MM.1S (cell line): ENCODE results near the gene PHOX2A.

Source experiments
- DNase-seq: peaks from one replicate; pipeline ENCODE4 v3.0.0-alpha.2; 2015
- H2AFZ ChIP-seq: fragments of 300-600 bp; sonication (generic); 2 replicates; pipeline ENCODE4 v1.6.0; 2016; ENCODE audit warnings: antibody characterized with exemption, low read length
- H3F3A ChIP-seq: fragments of 300-600 bp; sonication (generic); 2 replicates; pipeline ENCODE4 v1.6.1; 2016; ENCODE audit warnings: mild to moderate bottlenecking, antibody characterized with exemption, low read length, moderate library complexity, mixed read lengths; ENCODE audit not compliant: insufficient read depth
- H3K27ac ChIP-seq: fragments of 300-600 bp; sonication (generic); 2 replicates; pipeline ENCODE4 v1.5.1; 2016; ENCODE audit warnings: mild to moderate bottlenecking, low read length
- H3K27me3 ChIP-seq: fragments of 300-600 bp; sonication (generic); replicated peaks from 2 replicates; pipeline ENCODE4 v1.6.0; 2016; ENCODE audit warnings: low read length; ENCODE audit not compliant: insufficient read depth
- H3K36me3 ChIP-seq: fragments of 300-600 bp; sonication (generic); replicated peaks from 2 replicates; pipeline ENCODE4 v1.6.1; 2016; ENCODE audit warnings: mild to moderate bottlenecking, low read length, mixed read lengths; ENCODE audit not compliant: insufficient read depth
- H3K4me1 ChIP-seq: fragments of 300-600 bp; sonication (generic); 2 replicates; pipeline ENCODE4 v1.6.1; 2016; ENCODE audit warnings: low read length, mixed read lengths
- H3K4me2 ChIP-seq: fragments of 300-600 bp; sonication (generic); 2 replicates; pipeline ENCODE4 v1.6.0; 2016; ENCODE audit warnings: low read depth, low read length
- H3K4me3 ChIP-seq: fragments of 300-600 bp; sonication (generic); 2 replicates; pipeline ENCODE4 v1.5.1; 2016; ENCODE audit warnings: low read length, mixed read lengths
- H3K79me2 ChIP-seq: fragments of 300-600 bp; sonication (generic); 2 replicates; pipeline ENCODE4 v1.6.1; 2016; ENCODE audit warnings: mixed run types, low read length, mixed read lengths
- H3K9ac ChIP-seq: fragments of 300-600 bp; sonication (generic); 2 replicates; pipeline ENCODE4 v1.6.1; 2016; ENCODE audit warnings: low read length, mixed read lengths
- H3K9me2 ChIP-seq: fragments of 300-600 bp; sonication (generic); replicated peaks from 2 replicates; pipeline ENCODE4 v1.6.1; 2016; ENCODE audit warnings: mild to moderate bottlenecking, low read length, mixed read lengths; ENCODE audit not compliant: insufficient read depth
- H3K9me3 ChIP-seq: fragments of 300-600 bp; sonication (generic); replicated peaks from 2 replicates; pipeline ENCODE4 v1.6.1; 2016; ENCODE audit warnings: mild to moderate bottlenecking, low read length, mixed read lengths; ENCODE audit not compliant: insufficient read depth
- H4K20me1 ChIP-seq: fragments of 300-600 bp; sonication (generic); 2 replicates; pipeline ENCODE4 v1.6.1; 2016; ENCODE audit warnings: mild to moderate bottlenecking, low read length, moderate library complexity, mixed read lengths; ENCODE audit not compliant: insufficient read depth
- EZH2 ChIP-seq: fragments of 300-600 bp; sonication (generic); optimal IDR thresholded peaks from 2 replicates; pipeline ENCODE3; 2017; ENCODE audit warnings: low read depth, mild to moderate bottlenecking, antibody characterized with exemption, low read length, mixed read lengths
- EZH2phosphoT487 ChIP-seq: fragments of 300-600 bp; sonication (generic); IDR thresholded peaks from 2 replicates; pipeline ENCODE4 v1.6.1; 2018; ENCODE audit warnings: antibody characterized with exemption, low read length
- TF ChIP-seq, protein P1 (sequence below): fragments of 300-600 bp; sonication (generic); IDR thresholded peaks from 2 replicates; pipeline ENCODE4 v1.5.1; 2016; ENCODE audit warnings: antibody characterized with exemption, low read length, mixed read lengths

Gene PHOX2A

GRCh38 chr11:72240461-72241290 lies 3.3 kb downstream of the PHOX2A start:
- Histone ChIP-seq H3K9ac (no peak overlapping the region), H3K9me3 (no peaks in the 10 kb centered on the region), H3K4me2 (no peak overlapping the region), H4K20me1 (no peaks in the 10 kb centered on the region), H3K79me2 (no peaks in the 10 kb centered on the region), H3K4me3 (no peak overlapping the region), H2AFZ (no peak overlapping the region), H3K27me3 (peaks cover 38% of the 10 kb centered on the region), H3K4me1 (no peaks in the 10 kb centered on the region), H3F3A (no peaks in the 10 kb centered on the region), H3K36me3 (no peaks in the 10 kb centered on the region), H3K27ac (no peak overlapping the region), H3K9me2 (no peaks in the 10 kb centered on the region)
- TF ChIP-seq EZH2phosphoT487: no peak
- TF ChIP-seq, protein P1, sequence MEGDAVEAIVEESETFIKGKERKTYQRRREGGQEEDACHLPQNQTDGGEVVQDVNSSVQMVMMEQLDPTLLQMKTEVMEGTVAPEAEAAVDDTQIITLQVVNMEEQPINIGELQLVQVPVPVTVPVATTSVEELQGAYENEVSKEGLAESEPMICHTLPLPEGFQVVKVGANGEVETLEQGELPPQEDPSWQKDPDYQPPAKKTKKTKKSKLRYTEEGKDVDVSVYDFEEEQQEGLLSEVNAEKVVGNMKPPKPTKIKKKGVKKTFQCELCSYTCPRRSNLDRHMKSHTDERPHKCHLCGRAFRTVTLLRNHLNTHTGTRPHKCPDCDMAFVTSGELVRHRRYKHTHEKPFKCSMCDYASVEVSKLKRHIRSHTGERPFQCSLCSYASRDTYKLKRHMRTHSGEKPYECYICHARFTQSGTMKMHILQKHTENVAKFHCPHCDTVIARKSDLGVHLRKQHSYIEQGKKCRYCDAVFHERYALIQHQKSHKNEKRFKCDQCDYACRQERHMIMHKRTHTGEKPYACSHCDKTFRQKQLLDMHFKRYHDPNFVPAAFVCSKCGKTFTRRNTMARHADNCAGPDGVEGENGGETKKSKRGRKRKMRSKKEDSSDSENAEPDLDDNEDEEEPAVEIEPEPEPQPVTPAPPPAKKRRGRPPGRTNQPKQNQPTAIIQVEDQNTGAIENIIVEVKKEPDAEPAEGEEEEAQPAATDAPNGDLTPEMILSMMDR: no peak
- DNase-seq: no peak

- H3K9me3 ChIP-seq: no peaks in the 10 kb centered on the region
- no peaks in the 10 kb centered on the region for H3K79me2 ChIP-seq
- no peak for DNase-seq
- H3K9ac ChIP-seq: no peak overlapping the region
- TF ChIP-seq, protein P1: no peak
- TF ChIP-seq EZH2phosphoT487: no peak
- no peak for TF ChIP-seq EZH2
- H3K27me3 ChIP-seq: peaks cover 38% of the 10 kb centered on the region
- no peak overlapping the region for H2AFZ ChIP-seq
- H3K4me2 ChIP-seq: peak overlapping the region; percentile 50; the same call in 1 of the 2 replicates
- no peaks in the 10 kb centered on the region for H3K36me3 ChIP-seq
- H3K27ac ChIP-seq: no peak overlapping the region
- no peaks in the 10 kb centered on the region for H3F3A ChIP-seq
- H3K9me2 ChIP-seq: no peaks in the 10 kb centered on the region
- no peaks in the 10 kb centered on the region for H3K4me1 ChIP-seq
- no peak overlapping the region for H3K4me3 ChIP-seq
- H4K20me1 ChIP-seq: no peaks in the 10 kb centered on the region
These were observed 4.0 kb downstream of the PHOX2A start for GRCh38 chr11:72239849-72240460.

- Histone ChIP-seq H3K27ac (no peak overlapping the region), H3F3A (no peaks in the 10 kb centered on the region), H2AFZ (no peak overlapping the region), H3K9me3 (no peaks in the 10 kb centered on the region), H4K20me1 (no peaks in the 10 kb centered on the region), H3K9me2 (no peaks in the 10 kb centered on the region), H3K79me2 (no peaks in the 10 kb centered on the region), H3K4me1 (no peaks in the 10 kb centered on the region), H3K36me3 (no peaks in the 10 kb centered on the region), H3K27me3 (peaks cover 32% of the 10 kb centered on the region), H3K4me3 (no peak overlapping the region; the same call in 1 of the 2 replicates), H3K4me2 (peak overlapping the region; percentile 50; the same call in 1 of the 2 replicates), H3K9ac (no peak overlapping the region)
- DNase-seq: no peak
- TF ChIP-seq, protein P1: no peak
- TF ChIP-seq EZH2phosphoT487: no peak
- TF ChIP-seq EZH2: no peak
These were observed 4.6 kb downstream of the PHOX2A start for GRCh38 chr11:72239313-72239848.
